A673 (cell line): ENCODE data around the gene FOS. TPM values are rescaled to one million over a fixed set of nuclear protein-coding genes. Genes with fewer than 3 reads are reported as not detected.

Experiments
- Bru-seq: library from RNA; stranded (reverse); fragments of 400-500 nt; gene quantifications from one replicate; lab custom pipeline; 2021; lab: Mats Ljungman, UMichigan
- BruChase-seq, 2 experiments: library from RNA; stranded (reverse); fragments of 400-500 nt; gene quantifications; one replicate each; lab custom pipeline; 2021; lab: Mats Ljungman, UMichigan
- BruUV-seq: library from RNA; stranded (reverse); fragments of 400-500 nt; replicated peaks from 2 replicates; lab custom pipeline; 2021; lab: Mats Ljungman, UMichigan
- CTCF ChIA-PET: fragments of 300-600 bp; sonication (Branson Sonifier 250); formaldehyde crosslinking; loops from one replicate; lab custom pipeline; 2022; ENCODE audit warnings: antibody characterized with exemption; lab: Charles Lee
- POLR2A ChIA-PET: fragments of 300-600 bp; sonication (Branson Sonifier 250); formaldehyde crosslinking; loops from one replicate; lab custom pipeline; 2022; ENCODE audit warnings: antibody characterized with exemption; ENCODE audit not compliant: low non-redundant PET; lab: Charles Lee
- DNase-seq: peaks from one replicate; pipeline ENCODE4 v3.0.0-alpha.2; 2015; ENCODE audit warnings: low spot score
- H3K27ac ChIP-seq: fragments of 200-600 bp; sonication (generic); 2 replicates; pipeline ENCODE4 v1.5.1; 2016; ENCODE audit warnings: mixed run types, low read depth, mild to moderate bottlenecking, mixed read lengths, antibody characterized with exemption, low read length; ENCODE audit not compliant: poor library complexity, severe bottlenecking
- H3K27me3 ChIP-seq: fragments of 200-600 bp; sonication (generic); replicated peaks from 2 replicates; pipeline ENCODE4 v1.6.1; 2017; ENCODE audit warnings: mixed run types, low read depth, mild to moderate bottlenecking, mixed read lengths, antibody characterized with exemption, low read length; ENCODE audit not compliant: insufficient read depth, poor library complexity
- H3K36me3 ChIP-seq: fragments of 200-600 bp; sonication (generic); 2 replicates; pipeline ENCODE4 v1.6.1; 2016; ENCODE audit warnings: mixed run types, mild to moderate bottlenecking, mixed read lengths, antibody characterized with exemption, low read length; ENCODE audit not compliant: insufficient read depth, poor library complexity, severe bottlenecking
- H3K4me1 ChIP-seq: fragments of 200-600 bp; sonication (generic); 2 replicates; pipeline ENCODE4 v1.6.1; 2017; ENCODE audit warnings: mixed run types, mild to moderate bottlenecking, mixed read lengths, antibody characterized with exemption, low read length; ENCODE audit not compliant: insufficient read depth, poor library complexity, severe bottlenecking
- H3K4me3 ChIP-seq: fragments of 200-600 bp; sonication (generic); 2 replicates; pipeline ENCODE4 v1.5.1; 2016; ENCODE audit warnings: low read depth, mixed run types, mild to moderate bottlenecking, mixed read lengths, low read length; ENCODE audit not compliant: poor library complexity, severe bottlenecking
- H3K9me3 ChIP-seq: fragments of 200-600 bp; sonication (generic); 2 replicates; pipeline ENCODE4 v1.6.1; 2016; ENCODE audit warnings: mixed run types, low read depth, mild to moderate bottlenecking, mixed read lengths, antibody characterized with exemption, low read length; ENCODE audit not compliant: poor library complexity, severe bottlenecking
- CTCF ChIP-seq: fragments of 300-800, 200-600 bp; sonication (generic); conservative IDR thresholded peaks from 2 replicates; pipeline ENCODE4 v1.5.1; 2017; ENCODE audit warnings: low read depth, mild to moderate bottlenecking, antibody characterized with exemption, low read length, moderate library complexity, mixed read lengths
- EZH2 ChIP-seq: fragments of 200-600 bp; sonication (generic); IDR thresholded peaks from 2 replicates; pipeline ENCODE4 v1.6.1; 2017; ENCODE audit warnings: borderline replicate concordance, low read depth, mild to moderate bottlenecking, mixed read lengths, antibody characterized with exemption, low read length; ENCODE audit not compliant: poor library complexity, severe bottlenecking
- intact Hi-C: fragments of 100-400 bp; cut with micrococcal nuclease; formaldehyde crosslinking; loops from one replicate; pipeline ENCODE4 v1.10.0; 2022; ENCODE audit not compliant: unreplicated experiment
- long read RNA-seq: library from polyadenylated mRNA; stranded (forward); transcript quantifications from one replicate; pipeline ENCODE4 v2.0.0, GENCODE V29; 2022
- total RNA-seq: library from RNA; stranded (reverse); gene quantifications from 2 replicates; pipeline ENCODE4 v1.2.3, GENCODE V29; 2021

Gene FOS
- total RNA-seq (10.2 and 13.7 TPM in 2 replicates), Bru-seq, nascent RNA (percentile 67 among the genes with signal in this experiment), BruChase-seq, experiment 1, labeled RNA remaining after a 2-hour chase (percentile 51 among the genes with signal in this experiment), BruChase-seq, experiment 2, labeled RNA remaining after a 6-hour chase (percentile 49 among the genes with signal in this experiment)
- long read RNA-seq, partial matches to known transcripts: 0 of 3 reads
- long read RNA-seq, other reads (novel, unspliced or antisense): 0 of 3 reads

- peak; percentile 95 for DNase-seq
- no peak for TF ChIP-seq CTCF
- TF ChIP-seq EZH2: no peak
- POLR2A ChIA-PET: no interaction called here
- Histone ChIP-seq H3K9me3 (no peaks in the 10 kb centered on the region), H3K4me3 (peak within 1 kb of the TSS; percentile 77), H3K36me3 (peaks cover 20% of the 10 kb centered on the region), H3K27me3 (no peaks in the 10 kb centered on the region), H3K4me1 (peaks cover 23% of the 10 kb centered on the region), H3K27ac (peak within 1 kb of the TSS; percentile 100)
- CTCF ChIA-PET: no interaction called here
- intact Hi-C loops: loop anchor here (1.0 kb wide), 1 partner anchor 19 kb away; no protein-coding TSS in a partner anchor
- no TSS peak for BruUV-seq
These were observed at the start of gene FOS for GRCh38 chr14:75278422-75279152. Gene FOS, plus strand, starts transcription at chr14:75278828. Its CDS starts 155 bp downstream, at chr14:75278983.

- peak; percentile 32 for DNase-seq
- BruUV-seq: no TSS peak
- no peaks in the 10 kb centered on the region for H3K9me3 ChIP-seq
- intact Hi-C loops: loop anchor here (2.0 kb wide), 1 partner anchor 45 kb away; no protein-coding TSS in a partner anchor
- TF ChIP-seq CTCF (no peak), EZH2 (no peak)
- peak overlapping the region; percentile 71 for H3K27ac ChIP-seq
- no peak overlapping the region for H3K4me3 ChIP-seq
- no peaks in the 10 kb centered on the region for H3K36me3 ChIP-seq
- H3K4me1 ChIP-seq: peaks cover 26% of the 10 kb centered on the region
- POLR2A ChIA-PET: no interaction called here
- CTCF ChIA-PET: no interaction called here
- H3K27me3 ChIP-seq: no peaks in the 10 kb centered on the region
These were observed 48.9 kb upstream of the FOS start for GRCh38 chr14:75229661-75230139.

GRCh38 chr14:75230140-75230792 is 48.4 kb upstream of the FOS start:
- CTCF ChIA-PET: no interaction called here
- Histone ChIP-seq H3K27ac (peak overlapping the region; percentile 71), H3K36me3 (no peaks in the 10 kb centered on the region), H3K4me3 (no peak overlapping the region), H3K27me3 (no peaks in the 10 kb centered on the region), H3K4me1 (peaks cover 26% of the 10 kb centered on the region), H3K9me3 (no peaks in the 10 kb centered on the region)
- BruUV-seq: no TSS peak
- TF ChIP-seq CTCF (peak; percentile 34; the same call in 1 of the 2 replicates), EZH2 (no peak)
- peak; percentile 80 for DNase-seq
- intact Hi-C loops: no loop called here
- POLR2A ChIA-PET: no interaction called here
